IPS DF 4.7 (cell line): Measurements from ENCODE around the gene SNCB.

Source experiments
- DNase-seq: peaks from one replicate; pipeline ENCODE4 v3.0.0-alpha.2; 2013; ENCODE audit warnings: low spot score; ENCODE audit errors: extremely low read depth

SNCB gene

GRCh38 chr5:176660860-176661641 is 30.7 kb upstream of the SNCB start:
- peak; percentile 56 for DNase-seq

- no peak for DNase-seq
These were observed 30.2 kb upstream of the SNCB start for GRCh38 chr5:176660530-176660859.

GRCh38 chr5:176659860-176660461 is 29.6 kb upstream of the SNCB start:
- no peak for DNase-seq

- DNase-seq = no peak
These were observed 29.1 kb upstream of the SNCB start for GRCh38 chr5:176659512-176659839.

- DNase-seq = no peak
These were observed 28.6 kb upstream of the SNCB start for GRCh38 chr5:176658817-176659511.

- peak; percentile 56 for DNase-seq
These were observed 27.8 kb upstream of the SNCB start for GRCh38 chr5:176658007-176658599.

GRCh38 chr5:176656467-176656990 is 26.2 kb upstream of the SNCB start:
- no peak for DNase-seq

GRCh38 chr5:176654856-176655255 is 24.5 kb upstream of the SNCB start:
- no peak for DNase-seq

- DNase-seq = no peak
These were observed 23.4 kb upstream of the SNCB start for GRCh38 chr5:176653401-176654385.

GRCh38 chr5:176652136-176652535 is 21.8 kb upstream of the SNCB start:
- no peak for DNase-seq

GRCh38 chr5:176651472-176651980 is 21.2 kb upstream of the SNCB start:
- DNase-seq = no peak

GRCh38 chr5:176650354-176650884 is 20.1 kb upstream of the SNCB start:
- no peak for DNase-seq

- DNase-seq = no peak
These were observed 18.3 kb upstream of the SNCB start for GRCh38 chr5:176648474-176649194.

GRCh38 chr5:176647843-176648473 is 17.6 kb upstream of the SNCB start:
- DNase-seq = no peak

GRCh38 chr5:176647030-176647842 is 16.9 kb upstream of the SNCB start, which contains the start of gene TSPAN17:
Gene TSPAN17 (plus strand): TSS chr5:176647484. CDS start chr5:176647616, 132 bp downstream.
- DNase-seq = peak; percentile 88

GRCh38 chr5:176646707-176647029 is 16.3 kb upstream of the SNCB start:
- DNase-seq = no peak

GRCh38 chr5:176646049-176646706 is 15.8 kb upstream of the SNCB start:
- DNase-seq = no peak
